ENCODE measurements around the gene TCHP. TPM values are rescaled to one million over a fixed set of nuclear protein-coding genes. Genes with fewer than 3 reads are reported as not detected.

TCHP gene
- total RNA-seq, 2 donors from 2014 or later = 17.6 to 18.7 TPM

DNA sequence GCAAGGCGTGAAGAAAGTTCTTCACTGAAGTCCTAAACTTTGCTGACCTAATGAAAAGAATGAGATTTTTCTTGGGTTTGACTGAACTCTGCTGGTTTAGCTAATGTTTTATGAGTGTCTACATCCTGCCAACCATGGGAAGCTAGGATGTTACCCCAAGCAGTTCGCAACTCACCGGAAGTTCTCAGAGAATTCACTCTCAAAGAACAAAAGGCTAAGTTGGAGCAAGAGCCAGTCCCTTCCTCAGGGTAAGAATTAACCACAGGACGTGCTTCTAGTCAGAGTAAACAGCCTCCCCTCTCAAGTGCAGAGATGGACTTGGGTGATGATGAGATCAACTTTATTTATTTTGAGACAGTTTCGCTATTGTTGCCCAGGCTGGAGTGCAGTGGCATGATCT lies 37.3 kb downstream of the TCHP start:
- Mint-ChIP-seq H3K27ac (no peak overlapping the region), H3K4me3 (no peak overlapping the region), H3K36me3 (ENCODE audit: low read depth) (peaks cover 5% of the 10 kb centered on the region), H3K4me1 (peaks cover 6% of the 10 kb centered on the region), H3K27me3 (no peaks in the 10 kb centered on the region)
- no peak for ATAC-seq
- no peak for DNase-seq
- no peaks in the 10 kb centered on the region for H3K9me3 ChIP-seq (ENCODE audit: control insufficient read depth, low read length, poor library complexity, severe bottlenecking)

DNA sequence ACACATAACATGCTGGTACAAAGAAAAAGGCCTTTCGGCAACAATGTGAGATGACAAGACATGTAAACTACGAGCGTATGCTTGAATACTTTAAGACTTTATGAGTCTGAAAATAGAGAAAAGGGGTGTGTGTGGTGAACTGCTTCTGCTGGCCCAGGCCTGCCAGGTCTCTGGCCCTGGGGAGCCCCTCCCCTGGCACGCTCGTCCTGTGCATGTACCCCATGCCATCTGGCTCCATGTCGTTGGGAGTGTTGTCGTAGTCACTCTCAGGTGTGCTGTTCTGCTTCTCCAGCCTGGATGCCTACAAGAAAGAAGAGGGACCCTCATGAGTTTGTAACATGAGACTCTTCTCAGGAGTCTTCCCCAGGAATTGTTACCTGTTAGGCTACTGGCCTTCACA lies 38.9 kb downstream of the TCHP start:
- no peaks in the 10 kb centered on the region for H3K9me3 ChIP-seq (ENCODE audit: control insufficient read depth, low read length, poor library complexity, severe bottlenecking)
- no peak overlapping the region for H3K4me3 Mint-ChIP-seq
- H3K36me3 Mint-ChIP-seq (ENCODE audit: low read depth) = peaks cover 5% of the 10 kb centered on the region
- H3K27me3 Mint-ChIP-seq = no peaks in the 10 kb centered on the region
- DNase-seq (no peak), ATAC-seq (no peak)
- H3K4me1 Mint-ChIP-seq = peaks cover 6% of the 10 kb centered on the region
- H3K27ac Mint-ChIP-seq = no peak overlapping the region

DNA sequence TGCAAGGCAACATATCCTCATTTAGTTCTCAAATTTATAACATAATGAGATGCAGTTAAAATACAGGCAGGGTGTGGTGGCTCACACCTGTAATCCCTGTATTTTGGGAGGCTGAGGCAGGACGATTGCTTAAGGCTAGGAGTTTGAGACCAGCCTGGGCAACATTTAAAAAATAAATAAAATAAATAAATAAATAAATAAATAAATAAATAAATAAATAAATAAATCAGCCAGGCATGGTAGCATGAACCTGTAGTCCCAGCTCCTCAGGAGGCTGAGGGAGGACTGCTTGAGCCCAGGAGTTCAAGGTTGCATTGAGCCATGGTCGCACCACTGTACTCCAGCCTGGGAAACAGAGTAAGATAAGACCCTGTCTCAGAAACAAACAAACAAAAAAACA lies 39.4 kb downstream of the TCHP start:
- Mint-ChIP-seq H3K27me3 (no peaks in the 10 kb centered on the region), H3K27ac (no peak overlapping the region), H3K4me1 (peaks cover 6% of the 10 kb centered on the region), H3K36me3 (ENCODE audit: low read depth) (peaks cover 5% of the 10 kb centered on the region), H3K4me3 (no peak overlapping the region)
- no peak for DNase-seq
- no peaks in the 10 kb centered on the region for H3K9me3 ChIP-seq (ENCODE audit: control insufficient read depth, low read length, poor library complexity, severe bottlenecking)
- no peak for ATAC-seq

DNA sequence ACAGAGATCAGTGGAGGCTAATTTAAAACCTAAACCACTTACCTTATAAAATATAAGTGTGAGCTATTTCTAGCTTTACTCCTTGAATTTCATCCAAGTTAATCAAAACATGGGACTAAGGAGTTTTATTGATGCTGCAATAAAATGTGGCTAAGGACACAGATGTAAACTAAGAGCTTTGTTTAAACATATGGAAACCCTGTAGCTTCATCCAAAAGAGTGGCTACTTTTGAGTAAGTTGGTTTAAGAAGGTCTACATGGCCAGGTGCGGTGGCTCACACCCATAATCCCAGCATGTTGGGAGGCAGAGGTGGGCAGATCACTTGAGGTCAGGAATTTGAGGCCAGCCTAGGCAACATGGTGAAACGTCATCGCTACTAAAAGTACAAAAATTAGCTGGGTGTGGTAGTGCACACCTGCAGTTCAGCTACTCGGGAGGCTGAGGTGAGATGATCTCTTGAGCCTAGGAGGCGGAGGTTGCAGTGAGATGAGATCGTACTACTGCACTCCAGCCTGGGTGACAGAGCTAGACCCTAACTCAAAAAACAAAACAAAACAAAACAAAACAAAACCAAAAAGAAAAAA lies 40.4 kb downstream of the TCHP start:
- Mint-ChIP-seq H3K36me3 (ENCODE audit: low read depth) (peaks cover 5% of the 10 kb centered on the region), H3K4me1 (peaks cover 9% of the 10 kb centered on the region), H3K4me3 (no peak overlapping the region), H3K27me3 (no peaks in the 10 kb centered on the region), H3K27ac (peak overlapping the region; percentile 19)
- no peaks in the 10 kb centered on the region for H3K9me3 ChIP-seq (ENCODE audit: control insufficient read depth, low read length, poor library complexity, severe bottlenecking)
- DNase-seq (no peak), ATAC-seq (no peak)

DNA sequence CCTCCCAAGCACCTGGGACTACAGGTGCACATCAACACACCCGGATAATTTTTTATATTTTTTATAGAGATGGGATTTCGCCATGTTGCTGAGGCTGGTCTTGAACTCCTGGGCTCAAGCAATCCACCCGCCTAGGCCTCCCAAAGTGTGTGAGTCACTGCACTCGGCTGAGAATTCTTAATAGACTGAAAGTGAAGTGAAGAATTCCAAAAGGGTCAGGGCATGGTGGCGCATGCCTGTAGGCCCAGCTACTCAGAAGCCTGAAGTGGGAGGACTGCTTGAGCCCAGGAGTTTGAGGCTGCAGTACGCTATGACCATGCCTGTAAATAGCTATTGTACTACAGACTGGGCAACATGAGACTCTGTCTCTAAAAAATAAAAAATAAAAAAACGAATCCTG lies 43.7 kb downstream of the TCHP start:
- H3K9me3 ChIP-seq (ENCODE audit: control insufficient read depth, low read length, poor library complexity, severe bottlenecking) = no peaks in the 10 kb centered on the region
- Mint-ChIP-seq H3K36me3 (ENCODE audit: low read depth) (peaks cover 2% of the 10 kb centered on the region), H3K4me1 (peaks cover 25% of the 10 kb centered on the region), H3K27ac (no peak overlapping the region), H3K27me3 (no peaks in the 10 kb centered on the region), H3K4me3 (no peak overlapping the region)
- ATAC-seq (no peak), DNase-seq (no peak)

DNA sequence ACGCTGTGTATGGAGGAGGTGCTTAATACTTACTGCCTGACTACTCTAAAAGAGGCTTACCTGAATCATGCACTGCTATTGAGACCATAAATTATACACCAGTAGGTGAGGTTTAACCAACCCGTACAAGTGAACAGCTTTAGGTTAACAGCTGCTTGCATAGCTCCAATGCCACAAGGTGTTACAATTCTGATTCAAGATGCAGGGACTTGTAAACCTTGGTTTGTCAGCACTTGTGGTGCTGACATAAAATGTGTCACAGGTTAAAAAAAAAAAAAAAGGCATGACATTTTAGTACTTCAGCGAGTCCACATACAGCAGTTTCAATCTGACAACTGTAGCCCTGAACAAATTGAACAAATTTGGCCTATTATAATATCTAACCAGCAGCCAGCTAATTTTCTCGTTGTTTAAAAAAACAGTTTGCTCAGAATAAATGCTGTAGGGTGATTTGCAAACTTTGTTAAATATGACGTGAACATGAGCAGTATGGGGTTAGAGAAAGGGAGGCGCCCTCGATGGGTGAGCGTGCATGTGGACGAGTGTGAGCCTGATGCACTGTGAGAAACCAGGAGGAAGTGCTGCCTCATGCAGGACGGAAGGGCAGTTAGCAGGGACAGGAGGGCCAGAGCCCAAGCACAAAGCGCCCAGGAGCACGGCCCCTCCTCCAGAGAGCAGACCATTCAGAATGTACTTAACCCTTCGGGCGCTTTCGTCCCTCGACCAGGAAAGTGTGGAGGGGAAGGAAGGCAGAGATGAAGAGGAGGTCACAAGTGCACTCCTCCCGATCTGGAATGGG lies 44.7 kb downstream of the TCHP start:
- H3K27ac Mint-ChIP-seq = no peak overlapping the region
- DNase-seq = no peak

DNA sequence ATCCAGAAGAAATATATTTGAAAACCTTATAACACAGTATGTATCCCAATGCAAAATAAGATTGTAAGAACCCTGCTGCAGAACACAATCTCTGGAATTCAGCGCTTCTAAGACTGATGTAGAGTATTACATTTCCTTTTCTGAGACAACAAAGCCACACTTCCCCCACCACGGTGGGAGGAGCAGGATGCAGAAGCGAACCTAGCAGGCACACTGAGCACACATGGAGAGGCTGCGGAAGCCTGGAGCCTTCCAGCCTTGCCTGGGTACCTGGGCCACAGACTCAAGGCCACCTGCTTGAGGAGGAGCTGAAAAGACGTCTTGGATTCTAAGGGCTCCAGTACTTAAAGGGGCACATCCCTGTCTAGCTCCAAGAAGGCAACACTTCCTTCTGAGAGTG lies 46.4 kb downstream of the TCHP start:
- ATAC-seq = peak; percentile 37
- peaks cover 3% of the 10 kb centered on the region for H3K36me3 Mint-ChIP-seq (ENCODE audit: low read depth)
- H3K27me3 Mint-ChIP-seq = no peaks in the 10 kb centered on the region
- H3K4me1 Mint-ChIP-seq = peaks cover 26% of the 10 kb centered on the region
- H3K27ac Mint-ChIP-seq = peak overlapping the region; percentile 88
- no peaks in the 10 kb centered on the region for H3K9me3 ChIP-seq (ENCODE audit: control insufficient read depth, low read length, poor library complexity, severe bottlenecking)
- no peak for DNase-seq
- H3K4me3 Mint-ChIP-seq = peak overlapping the region; percentile 47

More for the DNA sequence above, 44.7 kb downstream of the TCHP start:
- Mint-ChIP-seq H3K4me1 (peaks cover 25% of the 10 kb centered on the region), H3K36me3 (ENCODE audit: low read depth) (peaks cover 2% of the 10 kb centered on the region), H3K27me3 (no peaks in the 10 kb centered on the region), H3K4me3 (no peak overlapping the region)
- no peaks in the 10 kb centered on the region for H3K9me3 ChIP-seq (ENCODE audit: control insufficient read depth, low read length, poor library complexity, severe bottlenecking)
- no peak for ATAC-seq

DNA sequence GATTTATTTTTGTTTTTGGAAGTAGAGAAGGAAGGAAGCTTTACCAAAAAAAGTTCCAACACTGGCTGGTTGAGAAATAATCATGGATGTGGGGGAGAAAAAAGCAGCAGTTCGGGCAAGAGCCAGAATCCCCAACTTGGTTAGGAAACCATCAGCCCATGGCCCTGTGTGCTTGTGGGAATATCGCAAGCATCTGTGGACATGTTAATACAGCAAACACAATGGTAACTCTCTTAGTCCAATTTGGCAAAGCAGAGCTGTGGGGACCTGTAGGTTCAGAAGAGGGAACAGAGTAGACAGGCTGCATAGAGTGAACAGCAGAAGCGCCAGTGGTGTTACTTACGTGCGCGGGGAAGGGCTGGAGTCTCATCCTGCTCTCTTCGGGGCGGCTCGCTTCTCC lies 46.8 kb downstream of the TCHP start:
- Mint-ChIP-seq H3K4me1 (peaks cover 28% of the 10 kb centered on the region), H3K36me3 (ENCODE audit: low read depth) (peaks cover 6% of the 10 kb centered on the region), H3K27ac (peak overlapping the region; percentile 88), H3K4me3 (peak overlapping the region; percentile 47), H3K27me3 (no peaks in the 10 kb centered on the region)
- H3K9me3 ChIP-seq (ENCODE audit: control insufficient read depth, low read length, poor library complexity, severe bottlenecking) = no peaks in the 10 kb centered on the region
- DNase-seq (no peak), ATAC-seq (no peak)

DNA sequence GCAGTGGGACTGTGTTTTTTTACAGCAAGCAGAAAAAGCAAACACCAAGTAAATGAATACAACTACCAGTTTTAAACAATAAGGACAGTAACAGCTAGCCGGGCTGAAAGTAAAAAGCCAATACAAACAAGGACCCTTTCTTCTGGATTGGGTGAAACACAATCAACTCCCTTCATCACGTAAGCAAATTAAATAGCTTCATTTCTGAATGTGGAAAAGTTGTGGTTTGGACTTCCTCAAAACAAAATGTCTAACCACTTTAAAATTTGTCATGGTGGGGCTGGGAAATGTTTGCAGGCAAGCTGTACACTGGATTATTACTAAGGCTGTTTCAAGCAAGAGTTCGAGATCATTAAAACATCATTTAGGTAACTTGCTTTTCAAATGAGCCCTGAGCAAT lies 47.4 kb downstream of the TCHP start:
- ATAC-seq = no peak

DNA sequence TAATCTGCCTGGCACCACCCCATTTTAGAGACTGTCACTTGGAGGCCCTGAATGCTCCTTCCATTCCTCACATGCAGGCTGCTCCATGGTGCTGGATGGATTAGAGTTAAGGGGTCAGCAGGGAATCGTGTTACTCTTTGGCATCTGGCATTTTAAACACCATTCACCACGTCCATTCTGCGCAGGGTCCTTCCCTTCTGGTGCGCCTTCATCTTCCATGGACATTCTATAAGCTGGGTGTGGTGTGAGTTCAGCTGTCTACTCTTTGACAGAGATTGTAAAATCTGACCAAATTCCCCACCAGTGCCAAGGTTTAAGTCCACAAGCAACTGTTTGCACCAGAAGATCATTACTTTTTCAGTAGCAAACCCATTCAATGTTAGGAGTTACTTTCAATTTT lies 48.3 kb downstream of the TCHP start:
- H3K9me3 ChIP-seq (ENCODE audit: control insufficient read depth, low read length, poor library complexity, severe bottlenecking) = no peaks in the 10 kb centered on the region
- Mint-ChIP-seq H3K27me3 (no peaks in the 10 kb centered on the region), H3K4me3 (no peak overlapping the region), H3K27ac (peak overlapping the region; percentile 88), H3K36me3 (ENCODE audit: low read depth) (peaks cover 16% of the 10 kb centered on the region), H3K4me1 (peaks cover 37% of the 10 kb centered on the region)
- no peak for DNase-seq
- ATAC-seq = no peak

More for the DNA sequence above, 47.4 kb downstream of the TCHP start:
- Mint-ChIP-seq H3K27me3 (no peaks in the 10 kb centered on the region), H3K36me3 (ENCODE audit: low read depth) (peaks cover 12% of the 10 kb centered on the region), H3K4me3 (no peak overlapping the region), H3K27ac (peak overlapping the region; percentile 88), H3K4me1 (peaks cover 33% of the 10 kb centered on the region)
- no peak for DNase-seq
- no peaks in the 10 kb centered on the region for H3K9me3 ChIP-seq (ENCODE audit: control insufficient read depth, low read length, poor library complexity, severe bottlenecking)

DNA sequence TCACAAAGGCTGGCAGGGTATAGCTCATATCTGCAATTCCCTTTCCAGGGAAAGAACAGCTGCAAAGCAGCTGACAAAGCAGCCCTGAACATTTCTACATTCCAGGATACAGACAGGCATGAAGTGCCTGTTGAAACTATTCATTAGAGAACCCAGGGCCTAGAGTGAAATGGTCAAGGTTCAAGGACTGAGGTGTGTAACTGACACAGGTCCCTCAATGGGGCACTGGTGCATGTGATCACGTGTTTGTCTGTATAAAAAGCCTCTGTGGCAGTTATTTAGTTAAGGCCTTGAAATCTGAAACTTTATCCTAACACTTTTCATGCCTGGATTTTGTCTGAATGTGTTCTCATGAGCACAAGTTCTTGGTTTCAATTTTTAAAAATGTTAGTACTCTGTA lies 49.0 kb downstream of the TCHP start:
- ATAC-seq (no peak), DNase-seq (no peak)
- Mint-ChIP-seq H3K27me3 (no peaks in the 10 kb centered on the region), H3K4me1 (peaks cover 40% of the 10 kb centered on the region), H3K27ac (peak overlapping the region; percentile 65), H3K36me3 (ENCODE audit: low read depth) (peaks cover 18% of the 10 kb centered on the region), H3K4me3 (no peak overlapping the region)
- H3K9me3 ChIP-seq (ENCODE audit: control insufficient read depth, low read length, poor library complexity, severe bottlenecking) = no peaks in the 10 kb centered on the region

DNA sequence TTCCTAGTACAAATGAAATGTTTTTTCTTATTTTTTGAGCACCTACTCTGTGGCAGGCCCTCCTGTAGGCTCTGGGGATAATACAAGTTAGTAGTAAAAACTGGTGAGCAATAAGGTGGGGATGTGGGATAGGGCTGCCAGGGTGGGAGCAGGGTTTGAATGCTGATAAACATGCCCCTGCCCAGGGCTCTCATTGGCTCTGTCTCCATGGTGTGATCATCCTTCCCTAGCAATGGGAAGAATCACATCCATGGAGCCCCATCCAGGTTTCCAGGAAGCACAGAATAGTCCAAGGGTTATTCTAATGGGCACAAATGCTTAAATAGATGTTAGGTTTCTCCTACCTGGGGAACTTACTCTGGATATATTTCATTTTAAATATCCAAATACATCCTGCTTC lies 50.6 kb downstream of the TCHP start:
- DNase-seq = no peak
- H3K4me1 Mint-ChIP-seq = peaks cover 38% of the 10 kb centered on the region
- H3K36me3 Mint-ChIP-seq (ENCODE audit: low read depth) = peaks cover 18% of the 10 kb centered on the region
- no peak for ATAC-seq
- no peaks in the 10 kb centered on the region for H3K9me3 ChIP-seq (ENCODE audit: control insufficient read depth, low read length, poor library complexity, severe bottlenecking)
- peak overlapping the region; percentile 65 for H3K27ac Mint-ChIP-seq
- H3K4me3 Mint-ChIP-seq = no peak overlapping the region
- H3K27me3 Mint-ChIP-seq = no peaks in the 10 kb centered on the region

DNA sequence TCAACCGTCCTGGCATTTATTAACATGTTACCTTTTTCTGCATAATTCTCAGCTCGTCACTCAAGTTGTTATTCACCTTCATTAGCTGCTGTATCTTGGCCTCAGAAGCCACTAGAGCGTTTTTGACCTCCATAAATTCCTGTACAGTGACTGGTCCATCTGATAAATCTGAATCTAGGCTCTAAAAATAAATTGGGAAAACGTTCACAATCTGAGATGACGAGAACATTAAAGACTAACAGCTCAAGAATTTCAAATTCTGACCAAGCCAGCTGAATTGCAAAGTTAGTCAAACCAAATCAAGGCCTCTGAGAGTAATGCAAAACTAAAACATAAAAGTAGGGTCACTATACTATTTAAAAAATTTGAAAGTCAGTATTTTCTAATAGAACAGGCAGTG lies 51.1 kb downstream of the TCHP start:
- H3K27ac Mint-ChIP-seq = peak overlapping the region; percentile 65
- no peaks in the 10 kb centered on the region for H3K27me3 Mint-ChIP-seq
- ATAC-seq (no peak), DNase-seq (no peak)
- H3K4me1 Mint-ChIP-seq = peaks cover 38% of the 10 kb centered on the region
- peaks cover 18% of the 10 kb centered on the region for H3K36me3 Mint-ChIP-seq (ENCODE audit: low read depth)
- no peak overlapping the region for H3K4me3 Mint-ChIP-seq
- no peaks in the 10 kb centered on the region for H3K9me3 ChIP-seq (ENCODE audit: control insufficient read depth, low read length, poor library complexity, severe bottlenecking)

DNA sequence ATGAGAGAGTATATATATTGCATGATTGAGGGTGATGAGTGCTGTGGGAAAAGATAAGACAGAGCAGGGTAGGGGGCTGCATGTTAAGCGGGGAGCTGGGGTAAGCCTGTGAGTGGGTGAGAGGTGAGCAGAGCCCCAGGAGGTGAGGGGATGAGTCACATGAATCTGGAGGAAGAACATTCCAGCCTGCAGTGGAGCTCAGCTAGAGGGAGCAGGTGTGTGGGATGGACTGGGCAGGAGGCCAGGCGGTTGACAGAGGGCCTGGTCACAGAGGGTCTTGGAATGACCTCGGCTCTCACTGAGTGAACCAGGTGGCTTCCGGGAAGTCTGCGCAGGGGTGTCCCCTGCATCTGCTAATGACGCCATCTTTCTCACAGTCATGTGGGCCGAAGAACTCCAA lies 51.7 kb downstream of the TCHP start:
- Mint-ChIP-seq H3K36me3 (ENCODE audit: low read depth) (peaks cover 16% of the 10 kb centered on the region), H3K27me3 (no peaks in the 10 kb centered on the region), H3K4me3 (no peak overlapping the region), H3K27ac (peak overlapping the region; percentile 65), H3K4me1 (peaks cover 34% of the 10 kb centered on the region)
- H3K9me3 ChIP-seq (ENCODE audit: control insufficient read depth, low read length, poor library complexity, severe bottlenecking) = no peaks in the 10 kb centered on the region
- ATAC-seq (no peak), DNase-seq (no peak)

Measured in T-helper 17 cell (primary cell).